ENCODE measurements around the gene HOXB4.
A peak's percentile ranks its signal among the peaks of the same experiment; 100 is the strongest.

The HOXB4 gene

GRCh38 chr17:48577946-48578615, at the start of gene HOXB4:
Gene HOXB4 (minus strand): TSS chr17:48578350. CDS start chr17:48578319, 31 bp downstream.
- peak; percentile 74 to 77 for DNase-seq

- DNase-seq, result no peak
These were observed 49.0 kb upstream of the HOXB4 start for GRCh38 chr17:48627118-48627597.

- peak; percentile 55 to 56 for DNase-seq
These were observed 48.3 kb upstream of the HOXB4 start, which contains the start of gene HOXB9 for GRCh38 chr17:48626245-48627117. Gene HOXB9 (minus strand): TSS chr17:48626358. CDS start chr17:48626269, 89 bp downstream.

GRCh38 chr17:48625495-48626244, 47.5 kb upstream of the HOXB4 start:
- peak; percentile 55 to 58 for DNase-seq

GRCh38 chr17:48624544-48625494, 46.7 kb upstream of the HOXB4 start:
- no peak for DNase-seq

- DNase-seq, result no peak
These were observed 46.0 kb upstream of the HOXB4 start for GRCh38 chr17:48624118-48624517.

- no peak for DNase-seq
These were observed 45.4 kb upstream of the HOXB4 start for GRCh38 chr17:48623583-48623982.

- DNase-seq, result no peak
These were observed 44.7 kb upstream of the HOXB4 start for GRCh38 chr17:48622857-48623256.

- DNase-seq, result no peak
These were observed 43.6 kb upstream of the HOXB4 start for GRCh38 chr17:48621410-48622392.

GRCh38 chr17:48620461-48621139, 42.5 kb upstream of the HOXB4 start:
- DNase-seq, result no peak

GRCh38 chr17:48619826-48620449, 41.8 kb upstream of the HOXB4 start:
- no peak for DNase-seq

- peak; percentile 87 to 88 for DNase-seq
These were observed 40.2 kb upstream of the HOXB4 start for GRCh38 chr17:48618256-48618896.

GRCh38 chr17:48617471-48618255, 39.5 kb upstream of the HOXB4 start:
- no peak for DNase-seq

GRCh38 chr17:48616717-48617470, 38.7 kb upstream of the HOXB4 start:
- DNase-seq, result no peak

- DNase-seq, result no peak
These were observed 38.0 kb upstream of the HOXB4 start for GRCh38 chr17:48615963-48616716.
